ENCODE measurements around the gene KANTR.

- TF ChIP-seq CTCF (IDR thresholded peaks at IDR 0.05) (no peak), POLR2A (IDR thresholded peaks at IDR 0.05) (no peak)
Observed at GRCh38 chrX:53044995-53045394, 48.9 kb upstream of the KANTR start.

Measured in right lobe of liver (tissue), 4 donors.